PFSK-1 (cell line): ENCODE data around the gene N4BP3.

Experiments used
- POLR2AphosphoS5 ChIP-seq: IDR thresholded peaks from 2 replicates; pipeline ENCODE4 v1.6.1; 2012; ENCODE audit warnings: low read depth, mild to moderate bottlenecking, control low read depth, low read length, moderate library complexity
- REST ChIP-seq, 2 experiments: IDR thresholded peaks; 2 replicates each; pipeline versions ENCODE4 v1.6.1 to v1.8.0; 2011 to 2012; ENCODE audit warnings: low read depth in 2 of 2, low read length in 2 of 2, control low read depth in 1 of 2, inconsistent platforms in 1 of 2, mild to moderate bottlenecking in 1 of 2, moderate library complexity in 1 of 2; ENCODE audit not compliant: insufficient read depth in 1 of 2
- SIN3A ChIP-seq: IDR thresholded peaks from 2 replicates; pipeline ENCODE4 v1.6.1; 2012; ENCODE audit warnings: mild to moderate bottlenecking, low read length, moderate library complexity, borderline replicate concordance; ENCODE audit not compliant: insufficient read depth
- TAF1 ChIP-seq: IDR thresholded peaks from 2 replicates; pipeline ENCODE4 v1.6.1; 2012; ENCODE audit warnings: low read length, control low read depth, borderline replicate concordance; ENCODE audit not compliant: insufficient read depth

- no peak for TF ChIP-seq REST (IDR thresholded peaks at IDR 0.05; ENCODE audit: insufficient read depth in 1 of 2, low read depth in 2 of 2, low read length in 2 of 2)
- no peak for TF ChIP-seq SIN3A
- TF ChIP-seq TAF1 = no peak
- TF ChIP-seq POLR2AphosphoS5 = no peak
Measured at GRCh38 chr5:178119915-178120606, 6.7 kb downstream of the N4BP3 start.
